ENCODE data around the gene B3GNT2.
"Not testable (repeated sequence)": the region's sequence is repeated elsewhere in the genome, so short reads cannot be mapped to it uniquely, and the experiment has no call there.

The B3GNT2 gene

GRCh38 chr2:62195421-62196277 lies at the start of gene B3GNT2:
Gene B3GNT2 (plus strand): TSS chr2:62196115. CDS start chr2:62222221, 26,106 bp downstream.
- FAIRE-seq, result no peak

DNA sequence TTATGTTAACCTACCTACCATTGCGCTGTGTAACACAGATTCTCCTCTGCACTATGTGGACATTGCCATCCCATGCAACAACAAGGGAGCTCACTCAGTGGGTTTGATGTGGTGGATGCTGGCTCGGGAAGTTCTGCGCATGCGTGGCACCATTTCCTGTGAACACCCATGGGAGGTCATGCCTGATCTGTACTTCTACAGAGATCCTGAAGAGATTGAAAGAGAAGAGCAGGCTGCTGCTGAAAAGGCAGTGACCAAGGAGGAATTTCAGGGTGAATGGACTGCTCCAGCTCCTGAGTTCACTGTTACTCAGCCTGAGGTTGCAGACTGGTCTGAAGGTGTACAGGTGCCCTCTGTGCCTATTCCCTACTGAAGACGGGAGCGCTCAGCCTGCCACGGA lies 49.1 kb upstream of the B3GNT2 start:
- not testable (repeated sequence) for FAIRE-seq

GRCh38 chr2:62147610-62148301 lies 48.2 kb upstream of the B3GNT2 start:
- FAIRE-seq, result no peak

DNA sequence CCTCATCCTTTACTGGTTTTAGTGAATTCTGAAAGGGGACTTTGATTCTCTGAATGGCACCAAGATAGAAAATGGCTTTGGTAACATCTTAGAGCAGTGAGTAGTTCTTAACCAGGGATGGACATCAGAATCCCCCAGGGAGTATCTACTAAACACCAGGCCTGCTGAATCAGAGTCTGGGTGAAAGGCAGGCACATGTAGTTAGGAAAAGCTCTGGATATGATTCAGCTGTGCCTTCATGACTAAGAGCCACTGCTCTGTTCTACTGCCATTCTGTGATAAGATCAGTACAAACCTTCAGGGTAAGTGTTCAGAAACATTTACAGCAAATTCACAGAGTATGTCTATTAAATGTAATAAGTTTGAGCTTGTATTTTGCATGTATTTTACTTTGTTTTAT lies 46.2 kb upstream of the B3GNT2 start:
- FAIRE-seq, result no peak

DNA sequence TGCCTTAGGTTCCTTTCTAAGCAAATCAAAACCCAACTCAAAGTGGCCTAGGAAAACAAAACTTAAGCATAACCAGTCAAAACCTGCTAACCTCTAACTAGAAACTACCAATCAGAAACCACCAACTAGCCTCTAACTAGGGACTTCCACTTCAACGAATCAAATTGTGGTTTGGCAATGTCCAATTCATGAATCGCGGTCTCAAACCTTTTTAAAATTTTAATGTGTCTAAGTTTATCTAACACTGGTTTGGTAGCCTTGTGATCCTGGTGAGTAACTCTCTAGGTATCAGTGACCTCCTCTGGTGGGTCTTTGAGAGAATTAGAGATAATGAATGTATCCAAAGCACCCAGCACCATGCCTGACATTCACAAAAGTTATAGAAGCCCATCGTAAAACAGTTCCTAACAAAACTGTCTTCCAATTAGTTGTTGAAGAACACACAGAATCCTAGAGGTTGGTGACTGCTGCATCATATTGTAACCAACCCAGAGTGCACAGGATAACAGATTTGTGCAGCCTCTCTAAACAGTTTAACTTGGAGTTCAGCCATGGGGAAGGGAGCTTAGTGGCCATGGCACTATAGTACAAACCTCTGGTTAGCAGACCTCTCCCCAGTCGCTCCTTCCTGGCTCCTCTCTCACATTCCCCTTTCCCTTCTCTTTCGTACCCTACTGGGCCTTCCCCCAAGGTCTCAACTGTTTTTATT lies 45.2 kb upstream of the B3GNT2 start:
- no peak for FAIRE-seq

- FAIRE-seq, result no peak
Observed at GRCh38 chr2:62151306-62151638, 44.6 kb upstream of the B3GNT2 start.

DNA sequence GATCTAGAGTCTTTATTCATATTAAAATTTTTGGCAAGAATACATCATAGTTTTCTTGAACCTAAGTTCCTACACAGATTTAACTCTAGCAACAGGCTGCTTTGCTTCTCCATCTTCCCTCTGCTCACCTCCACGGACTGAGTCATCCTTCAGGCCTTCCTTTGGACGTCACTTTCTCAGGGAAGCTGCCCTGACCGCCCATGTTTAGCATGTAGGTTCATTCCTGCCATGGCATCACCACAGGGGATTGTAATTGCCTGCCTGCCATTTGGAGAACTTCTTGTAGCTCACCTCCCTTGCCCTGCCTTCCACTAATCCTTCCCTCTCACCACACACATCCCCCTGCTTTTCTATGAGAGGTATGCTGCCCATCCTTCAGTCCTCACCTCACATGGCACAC lies 43.9 kb upstream of the B3GNT2 start:
- no peak for FAIRE-seq

GRCh38 chr2:62156861-62157496 lies 38.9 kb upstream of the B3GNT2 start:
- no peak for FAIRE-seq

DNA sequence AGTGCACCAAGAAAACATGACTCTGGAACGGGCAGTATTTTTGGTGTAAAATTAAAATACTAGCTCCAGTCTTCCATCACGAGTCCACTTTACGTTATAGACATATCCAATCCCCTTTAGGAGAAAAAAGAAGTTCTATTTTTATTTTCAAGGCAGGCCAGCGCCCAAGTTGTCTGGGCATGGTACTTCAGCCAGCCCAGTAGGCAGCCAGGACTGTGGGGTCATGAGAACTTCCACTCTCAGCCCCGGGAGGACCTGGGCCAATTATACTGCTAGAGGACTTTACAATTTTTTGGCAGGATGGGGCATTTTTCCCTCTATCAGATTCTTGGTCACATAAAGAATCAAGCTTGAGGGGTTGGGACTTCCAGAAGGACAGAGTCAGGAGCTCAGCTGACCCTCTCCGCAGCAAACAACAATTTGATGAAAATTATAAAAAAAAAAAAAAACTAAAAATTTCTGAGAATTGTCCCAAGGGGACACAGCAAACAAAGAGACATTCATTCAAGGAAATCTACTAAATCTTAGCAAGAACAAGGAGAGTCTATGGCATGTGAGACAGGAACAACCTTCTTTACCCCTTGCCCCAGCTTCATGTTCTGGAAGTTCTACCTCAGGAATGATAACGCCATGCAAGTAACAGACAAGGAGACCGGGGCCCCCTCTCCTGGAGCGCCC lies 37.3 kb upstream of the B3GNT2 start:
- no peak for FAIRE-seq

DNA sequence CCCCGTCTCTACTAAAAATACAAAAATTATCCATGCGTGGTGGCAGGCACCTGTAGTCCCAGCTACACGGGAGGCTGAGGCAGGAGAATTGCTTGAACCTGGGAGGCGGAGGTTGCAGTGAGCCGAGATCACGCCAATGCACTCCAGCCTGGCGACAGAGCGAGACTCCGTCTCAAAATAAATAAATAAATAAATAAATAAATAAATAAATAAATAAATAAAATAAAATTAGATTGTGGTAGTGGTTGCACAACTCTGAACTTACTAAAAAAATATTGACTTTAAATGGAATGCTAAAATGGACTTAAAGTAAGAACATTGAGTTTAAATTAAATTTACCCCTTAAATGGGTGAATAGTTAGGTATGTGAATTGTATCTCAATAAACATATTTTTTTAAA lies 35.2 kb upstream of the B3GNT2 start:
- FAIRE-seq, result not testable (repeated sequence)

DNA sequence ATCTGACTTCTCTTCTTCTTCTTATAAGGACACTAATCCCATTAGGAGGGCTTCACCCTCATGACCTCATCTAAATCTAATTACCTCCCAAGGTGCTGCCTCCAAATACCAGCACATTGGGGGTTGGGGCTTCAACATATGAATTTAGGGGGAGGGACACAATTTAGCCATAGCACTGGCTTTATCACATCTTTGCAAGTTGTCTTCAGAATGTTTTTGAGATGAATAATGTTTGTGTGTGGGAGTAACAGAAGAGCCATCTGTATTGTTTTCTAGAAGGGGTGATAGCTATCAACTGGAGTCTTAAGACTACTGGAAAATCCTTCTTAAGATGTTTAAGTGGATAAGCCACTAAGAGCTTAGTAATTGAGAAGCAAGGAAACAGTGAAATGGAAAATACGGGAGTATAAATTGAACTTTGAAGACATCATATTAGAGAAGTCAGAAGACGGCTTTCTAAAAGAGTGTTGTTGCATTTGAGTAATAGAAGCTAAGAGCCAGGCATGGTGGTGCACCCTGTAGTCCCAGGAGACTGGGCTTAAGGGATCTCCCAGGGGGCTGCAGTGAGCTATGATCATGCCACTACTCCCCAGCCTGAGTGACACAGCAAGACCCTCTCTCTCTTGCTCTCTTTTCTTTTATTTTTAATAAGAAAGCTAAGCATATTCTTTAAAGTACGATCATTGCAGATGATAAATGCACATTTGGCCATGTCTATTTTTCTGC lies 32.6 kb upstream of the B3GNT2 start:
- no peak for FAIRE-seq

DNA sequence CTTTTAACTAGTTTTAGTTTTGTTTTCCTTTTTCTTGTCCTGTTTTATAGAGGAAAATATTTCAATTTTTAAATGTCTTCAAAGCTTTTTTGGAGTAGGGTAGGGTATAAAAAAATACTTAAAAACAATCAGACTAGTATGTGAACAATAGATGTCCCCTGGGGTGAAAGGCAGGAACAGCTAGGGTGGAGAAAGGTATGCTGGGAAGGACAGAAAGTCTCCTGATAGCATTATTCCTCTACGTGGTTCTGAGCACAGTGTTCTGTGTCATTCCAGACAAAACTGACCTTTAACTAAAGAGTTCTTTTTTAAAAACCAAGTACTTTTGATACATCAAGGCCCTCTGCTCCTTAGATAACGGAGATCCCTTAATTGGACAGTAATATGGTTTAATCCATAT lies 32.1 kb upstream of the B3GNT2 start:
- no peak for FAIRE-seq

DNA sequence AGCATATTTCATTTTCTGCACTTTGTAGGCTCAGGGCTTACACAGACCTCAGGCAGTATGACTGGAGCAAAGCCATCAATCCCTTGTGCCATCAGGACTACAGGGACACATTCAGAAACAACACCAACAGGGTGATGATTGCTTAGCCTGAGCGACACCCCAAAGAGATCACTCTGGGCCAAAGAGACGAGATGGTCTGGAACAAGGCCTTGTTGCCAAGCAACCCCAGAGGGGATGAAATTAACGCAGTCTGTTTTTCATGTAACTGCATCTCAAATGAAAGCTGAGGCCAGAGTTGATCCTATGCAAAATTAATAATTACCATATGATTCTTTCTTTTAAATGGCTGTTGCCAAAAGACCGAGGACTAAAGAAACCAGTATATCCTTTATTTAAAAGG lies 20.2 kb upstream of the B3GNT2 start:
- no peak for FAIRE-seq

DNA sequence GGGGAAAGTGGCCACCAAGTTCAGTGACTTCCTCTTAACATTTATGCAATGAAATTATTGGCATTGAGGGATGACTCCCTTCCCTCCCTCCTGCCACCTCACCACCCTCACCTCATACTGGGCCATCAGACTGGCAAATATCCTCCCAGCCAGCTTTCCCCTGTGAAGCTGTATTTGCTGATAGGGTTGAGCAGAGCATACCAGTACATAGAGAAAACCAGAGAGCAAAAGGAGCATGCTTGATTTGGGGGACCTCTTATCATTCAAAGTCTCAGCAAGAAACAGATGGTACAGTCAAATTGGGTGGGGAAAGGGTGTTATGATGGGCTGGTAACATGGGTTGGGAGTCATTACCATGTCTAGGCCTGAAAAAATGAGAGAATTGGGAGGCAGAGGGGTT lies 19.1 kb upstream of the B3GNT2 start:
- no peak for FAIRE-seq

- FAIRE-seq, result no peak
Observed at GRCh38 chr2:62177392-62178049, 18.4 kb upstream of the B3GNT2 start.

DNA sequence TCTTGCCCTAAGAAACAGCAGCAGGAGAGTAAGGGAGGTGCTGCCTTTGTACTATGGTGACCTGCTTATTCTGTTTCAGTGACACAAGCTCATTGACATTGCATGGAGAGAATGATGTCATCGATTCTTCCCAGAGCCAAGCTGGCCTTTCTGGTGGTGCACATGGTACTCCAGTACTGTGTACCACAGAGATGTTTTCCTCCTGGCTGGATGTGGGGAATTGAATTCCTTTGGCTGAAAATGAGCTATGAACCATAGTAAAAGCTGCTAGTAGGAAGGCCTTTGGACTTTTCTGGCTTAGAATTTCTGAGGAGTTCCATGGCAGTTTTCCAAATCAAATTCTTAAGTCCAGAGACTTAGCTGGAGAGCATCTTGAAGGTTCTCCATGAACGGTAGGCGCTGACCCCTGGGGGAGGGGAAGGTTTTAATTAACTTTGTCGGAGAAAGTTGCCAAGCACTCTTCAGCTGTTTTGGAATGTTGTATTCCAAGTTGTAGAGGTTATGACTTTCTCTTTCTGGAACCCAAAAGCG lies 17.1 kb upstream of the B3GNT2 start:
- FAIRE-seq, result no peak

DNA sequence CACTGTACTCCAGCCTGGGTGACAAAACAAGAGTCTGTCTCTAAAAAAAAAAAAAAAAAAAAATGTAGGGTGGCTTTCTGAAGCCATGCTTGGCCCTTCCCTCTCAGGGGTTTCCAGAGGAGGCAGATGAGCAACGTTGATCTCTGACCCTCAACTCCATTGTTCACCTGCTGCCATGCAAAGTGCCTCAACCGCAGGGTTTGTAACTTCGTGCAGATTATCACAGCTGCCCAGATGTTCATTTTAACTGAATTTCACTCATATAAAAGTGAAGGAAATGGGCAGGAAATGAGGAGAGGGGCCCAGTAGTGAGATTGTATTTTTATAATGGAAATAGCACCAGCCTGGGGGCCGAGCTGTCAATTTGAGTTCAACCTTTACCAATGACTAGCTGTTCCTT lies 14.9 kb upstream of the B3GNT2 start:
- no peak for FAIRE-seq

GRCh38 chr2:62181843-62182242 lies 14.1 kb upstream of the B3GNT2 start:
- FAIRE-seq, result no peak

GRCh38 chr2:62184512-62185230 lies 11.2 kb upstream of the B3GNT2 start:
- FAIRE-seq, result no peak

DNA sequence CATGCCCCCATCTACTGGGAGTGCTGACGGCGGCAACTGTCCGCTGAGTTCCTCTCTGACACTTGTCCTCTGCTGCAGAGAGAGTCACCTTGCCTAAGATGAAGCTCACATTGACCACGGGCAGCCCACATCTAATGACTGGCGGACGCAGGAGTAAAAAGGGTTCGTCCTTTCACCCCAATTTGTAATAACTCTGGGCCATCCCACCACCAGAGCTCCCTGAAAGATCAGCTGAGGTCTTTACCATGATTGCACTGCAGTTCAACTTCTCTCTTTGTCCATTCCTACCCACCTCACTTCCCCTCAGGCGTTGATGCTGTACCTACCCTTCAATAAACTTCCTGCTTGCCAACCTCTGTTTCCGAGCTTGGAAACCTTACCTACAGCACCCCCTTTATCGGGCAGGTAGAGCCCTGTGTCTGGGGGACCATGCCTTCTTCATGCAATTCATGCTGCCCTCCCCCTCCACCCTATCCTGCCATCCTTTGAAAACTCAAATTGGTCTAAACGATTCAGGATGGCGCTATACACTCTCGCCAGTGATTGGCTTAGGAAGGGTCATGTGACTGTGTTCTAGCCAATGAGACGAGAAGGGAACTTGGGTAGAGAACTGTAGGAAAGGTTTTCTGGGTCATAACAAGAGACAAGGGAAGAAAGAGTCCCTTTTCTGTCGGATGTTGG lies 10.3 kb upstream of the B3GNT2 start:
- no peak for FAIRE-seq
